HG03135 (cell line): Measurements from ENCODE around the gene TRAF1.

Experiments
- ATAC-seq: cut with Tn5 transposase; IDR thresholded peaks from one replicate; pipeline ENCODE4 v1.9.1; 2021; ENCODE audit warnings: mild to moderate bottlenecking, moderate library complexity; ENCODE audit not compliant: unreplicated experiment

TRAF1 gene

DNA sequence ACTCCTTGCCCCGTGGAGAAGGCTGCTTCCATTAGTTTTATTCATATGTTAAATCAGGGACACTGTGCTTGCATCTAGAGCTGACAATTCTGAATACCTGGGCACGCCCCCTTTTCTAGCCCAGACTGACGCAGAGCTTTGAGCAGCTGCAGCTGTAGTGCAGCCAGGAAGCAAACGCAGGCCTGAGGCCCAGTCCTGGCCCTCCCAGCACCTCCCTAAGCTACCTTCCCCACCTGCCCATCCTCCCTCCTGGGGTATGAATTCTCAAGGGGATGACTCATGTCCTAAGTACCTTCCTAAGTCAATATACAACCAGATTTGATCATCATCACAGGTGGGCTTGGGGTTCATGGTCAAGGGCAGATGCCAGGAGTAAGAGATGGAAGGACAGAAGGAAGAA lies 53.1 kb downstream of the TRAF1 start:
- no peak for ATAC-seq

DNA sequence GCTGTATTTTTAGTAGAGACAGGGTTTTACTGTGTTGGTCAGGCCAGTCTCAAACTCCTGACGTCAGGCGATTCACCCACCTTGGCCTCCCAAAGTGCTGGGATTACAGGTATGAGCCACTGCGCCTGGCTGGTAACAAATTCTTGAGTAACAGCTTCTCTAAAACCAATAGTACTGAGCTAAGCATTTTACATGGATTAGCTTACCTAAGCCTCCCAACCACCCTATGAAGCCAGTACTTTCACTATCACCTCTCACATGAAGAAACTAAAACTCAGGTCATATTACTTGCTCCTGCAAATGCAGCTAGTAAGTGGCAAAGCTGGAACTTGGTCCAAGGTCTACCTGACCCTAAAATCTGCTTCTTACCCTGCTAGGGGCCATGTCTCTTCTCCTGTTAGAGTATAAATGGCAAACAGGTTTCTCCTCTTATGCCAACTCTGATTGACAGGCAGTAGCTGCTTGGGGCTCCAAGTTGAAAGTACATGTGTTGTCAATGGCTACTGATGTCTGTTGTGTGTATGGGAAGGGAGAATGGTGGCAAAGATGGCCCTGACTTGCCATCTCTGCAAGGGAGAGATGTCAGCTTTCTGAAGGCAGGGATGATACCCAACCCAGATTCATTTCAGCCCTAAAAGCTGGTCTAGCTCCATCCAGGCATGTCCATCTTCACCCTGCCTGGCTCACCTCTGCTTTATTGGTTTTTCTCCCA lies 53.6 kb downstream of the TRAF1 start:
- ATAC-seq = no peak

DNA sequence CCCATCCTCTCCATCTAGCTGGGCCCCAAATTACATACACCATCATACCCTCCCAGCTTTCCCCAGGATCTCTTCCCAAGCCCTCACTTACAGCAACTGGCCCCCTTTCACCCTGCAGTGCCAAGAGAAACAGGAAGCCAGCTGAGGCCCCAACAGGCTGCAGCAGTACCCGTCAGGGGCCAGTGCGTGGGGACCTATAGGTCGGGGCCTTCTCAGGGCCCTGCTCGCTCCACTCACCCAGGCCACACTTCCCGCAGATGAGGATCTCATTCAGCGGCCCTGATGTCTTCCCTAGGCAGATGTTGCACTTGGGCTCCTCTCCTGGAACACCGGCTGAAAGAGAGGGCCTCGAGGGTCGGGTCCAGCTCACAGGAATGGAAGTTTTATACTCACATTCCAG lies 56.4 kb downstream of the TRAF1 start:
- no peak for ATAC-seq

DNA sequence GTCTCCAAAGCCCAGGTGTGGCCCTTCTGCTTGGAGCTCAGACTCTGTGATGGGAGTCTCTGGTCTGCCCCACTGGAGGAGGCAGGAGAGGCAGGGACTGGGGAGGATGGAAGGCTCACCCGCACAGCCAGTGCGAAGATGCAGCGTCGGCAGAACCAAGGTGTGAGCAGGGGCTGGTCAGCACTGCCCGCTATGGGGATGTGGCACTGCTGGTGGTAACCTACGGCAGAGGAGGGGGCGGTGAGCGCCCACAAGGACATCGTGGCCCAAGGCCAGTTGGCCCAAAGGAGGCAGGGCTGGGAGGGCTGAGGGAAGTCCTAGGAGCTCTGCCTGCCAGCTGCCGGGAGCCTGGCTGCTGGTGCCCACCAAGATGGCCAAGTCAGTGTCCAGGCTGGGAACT lies 56.9 kb downstream of the TRAF1 start:
- ATAC-seq = no peak

DNA sequence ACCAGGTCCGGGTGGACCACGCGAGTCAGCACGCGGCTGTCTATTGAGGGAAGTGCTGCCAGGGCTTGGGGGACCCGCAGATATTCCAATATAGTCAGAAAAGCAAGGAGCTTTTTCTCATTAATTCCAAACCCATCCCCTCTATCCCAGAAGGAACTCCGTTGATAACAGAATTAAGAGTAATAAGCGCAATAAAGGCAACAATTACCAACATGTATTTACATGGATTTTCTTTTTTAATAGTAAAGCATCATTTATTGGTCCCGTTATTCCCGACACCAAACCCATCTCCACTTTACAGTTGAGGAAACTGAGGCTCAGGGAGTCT lies 57.3 kb downstream of the TRAF1 start:
- no peak for ATAC-seq

DNA sequence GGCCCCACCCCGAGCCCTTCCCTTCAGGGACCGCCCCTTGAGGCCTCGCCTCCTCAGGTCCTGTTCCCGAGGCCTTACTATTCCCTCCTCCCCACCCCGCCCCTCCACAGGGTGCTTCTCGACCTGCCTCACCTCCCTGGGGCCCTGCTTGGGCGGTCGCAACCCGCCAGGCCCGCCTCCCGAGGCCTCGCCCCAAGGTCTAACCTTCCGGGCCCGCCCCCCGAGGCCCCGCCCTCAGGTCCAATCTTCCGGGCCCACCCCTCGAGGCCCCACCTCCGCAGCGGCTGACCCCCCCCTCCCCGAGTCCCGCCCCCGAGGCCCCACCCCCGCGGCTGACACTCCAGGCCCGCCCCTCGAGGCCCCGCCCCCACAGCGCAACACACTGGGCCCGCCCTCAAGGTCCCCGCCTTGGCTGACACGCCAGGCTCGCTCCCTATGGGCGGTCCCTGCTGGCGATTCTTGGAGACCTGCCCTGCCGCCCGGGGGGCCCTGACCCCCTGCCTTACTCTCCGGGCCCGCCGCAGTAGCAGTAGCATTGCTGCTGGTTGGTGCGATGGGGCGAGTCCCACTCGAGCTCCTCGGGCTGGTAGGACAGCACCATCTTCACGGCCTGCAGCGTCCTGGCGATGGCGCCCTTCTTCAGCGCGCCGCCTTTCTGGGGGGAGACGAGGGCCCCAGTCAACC lies 57.8 kb downstream of the TRAF1 start:
- ATAC-seq = peak; percentile 85

DNA sequence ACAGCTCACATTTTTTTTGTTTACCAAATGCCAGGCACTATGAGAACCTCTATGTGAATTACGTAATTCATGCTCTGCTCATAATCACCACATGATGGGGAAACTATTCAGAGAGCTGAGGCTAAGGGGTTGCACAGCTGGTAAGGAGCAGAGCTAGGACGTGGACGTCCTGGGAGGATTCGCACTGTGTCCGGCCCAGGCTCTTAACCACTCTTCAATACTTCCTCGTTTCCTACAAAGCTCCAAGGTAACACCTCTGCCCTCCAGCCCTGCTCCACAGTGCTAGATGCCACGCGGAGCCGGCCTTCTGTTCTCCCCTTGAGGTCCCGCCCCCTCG lies 58.3 kb downstream of the TRAF1 start:
- ATAC-seq = no peak

DNA sequence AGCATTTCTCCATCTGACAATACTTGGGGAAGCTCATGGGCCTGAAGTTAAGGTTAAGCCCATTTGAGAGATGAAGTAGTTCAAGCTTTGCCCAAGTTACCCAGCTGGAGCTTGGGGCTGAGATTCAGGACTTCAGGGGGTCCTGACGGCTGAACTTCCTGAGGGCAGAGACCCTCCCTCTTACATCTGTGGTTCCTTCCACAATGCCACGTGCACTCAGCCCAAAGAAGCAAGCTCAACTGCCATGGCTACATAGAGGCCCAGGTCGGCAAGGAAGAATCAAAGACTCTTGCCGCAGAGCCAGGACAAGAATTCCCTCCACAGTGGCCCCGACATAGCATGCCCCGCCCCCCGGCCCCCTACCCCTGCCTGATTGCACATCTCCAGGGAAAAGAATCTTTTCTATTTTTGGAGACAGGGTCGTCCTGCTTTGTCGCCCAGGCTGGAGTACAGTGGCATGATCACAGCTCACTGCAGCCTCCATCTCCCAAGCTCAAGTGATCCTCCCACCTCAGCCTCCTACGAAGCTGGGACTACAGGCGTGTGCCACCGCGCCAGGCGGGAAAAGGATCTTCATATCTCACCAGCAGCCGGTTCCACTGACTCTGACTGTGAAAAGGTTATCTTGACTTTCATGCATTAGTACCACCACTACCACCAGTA lies 58.8 kb downstream of the TRAF1 start:
- no peak for ATAC-seq

DNA sequence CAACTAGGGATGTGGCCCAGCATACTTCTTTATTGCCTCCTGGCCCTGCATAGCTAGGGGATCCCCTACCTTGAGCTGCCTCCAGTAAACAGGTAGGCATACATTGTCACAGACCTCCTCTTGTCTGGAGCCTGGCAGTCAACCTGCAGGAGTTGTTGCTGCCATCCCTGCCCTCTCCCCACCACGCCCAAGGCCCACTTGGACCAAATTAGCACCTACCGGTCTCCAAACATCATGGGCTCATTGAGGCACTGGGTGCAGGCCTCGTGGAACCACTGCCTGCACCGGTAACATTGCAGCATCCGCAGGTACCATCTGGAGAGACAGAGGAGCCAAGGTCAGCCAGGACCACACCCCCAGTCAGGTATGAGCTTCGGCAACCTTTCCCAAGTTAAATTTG lies 59.9 kb downstream of the TRAF1 start:
- ATAC-seq = no peak

DNA sequence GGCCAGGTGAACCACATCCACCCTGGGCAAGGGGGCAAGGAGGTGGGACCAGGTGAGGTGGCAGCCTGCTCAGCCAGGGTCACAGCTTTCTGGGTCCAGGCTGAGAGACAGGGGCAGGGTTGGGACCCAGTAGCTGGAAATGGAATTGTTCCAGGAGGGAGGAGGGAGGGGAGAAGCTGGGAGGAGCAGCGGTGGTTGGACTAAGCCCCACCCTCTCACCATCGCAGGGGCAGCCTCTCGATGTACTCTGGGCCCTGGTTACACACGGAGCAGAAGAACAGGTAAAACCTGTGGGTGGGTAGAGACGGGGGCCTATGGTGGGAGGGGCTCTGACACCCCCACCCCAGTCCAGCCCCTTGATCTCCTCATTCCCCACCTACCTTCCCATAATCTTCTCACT lies 60.8 kb downstream of the TRAF1 start:
- no peak for ATAC-seq

DNA sequence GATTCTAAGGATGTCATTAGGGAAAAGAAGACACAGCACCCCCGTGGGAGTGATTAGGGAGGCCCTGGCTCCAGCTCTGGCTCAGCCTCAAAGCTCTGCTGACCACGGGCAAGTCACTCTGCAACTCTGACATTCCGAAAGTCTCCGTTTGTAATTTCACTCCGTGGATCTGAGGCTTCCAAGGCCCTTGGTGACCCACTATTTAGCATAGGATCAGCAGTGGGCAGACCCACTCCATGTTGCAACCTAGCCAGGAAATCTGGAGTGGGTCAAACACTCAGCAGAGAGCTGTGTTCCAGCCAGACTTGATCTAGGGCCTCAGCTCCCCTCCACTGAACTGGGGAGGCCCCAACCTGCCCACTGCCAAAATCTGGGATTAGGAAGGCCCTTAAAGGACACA lies 61.4 kb downstream of the TRAF1 start:
- ATAC-seq = no peak

DNA sequence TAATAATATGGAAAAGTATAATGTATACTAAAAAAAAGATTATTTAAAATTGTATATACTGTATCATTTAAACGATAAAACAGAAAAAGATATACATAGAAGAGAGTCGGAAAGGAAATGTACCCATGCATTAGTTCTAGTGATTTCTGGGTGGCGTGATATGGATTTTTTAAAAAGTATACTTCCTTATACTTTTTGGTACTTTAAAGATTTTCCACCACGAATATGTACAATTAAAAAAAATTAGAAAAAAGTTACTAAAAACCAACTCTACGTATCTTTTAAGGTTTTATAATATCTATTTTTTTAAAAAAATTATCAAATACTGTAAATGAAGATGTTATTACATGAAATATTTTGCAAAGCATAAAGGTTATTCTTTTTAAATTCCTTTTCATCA lies 61.9 kb downstream of the TRAF1 start:
- ATAC-seq = no peak

DNA sequence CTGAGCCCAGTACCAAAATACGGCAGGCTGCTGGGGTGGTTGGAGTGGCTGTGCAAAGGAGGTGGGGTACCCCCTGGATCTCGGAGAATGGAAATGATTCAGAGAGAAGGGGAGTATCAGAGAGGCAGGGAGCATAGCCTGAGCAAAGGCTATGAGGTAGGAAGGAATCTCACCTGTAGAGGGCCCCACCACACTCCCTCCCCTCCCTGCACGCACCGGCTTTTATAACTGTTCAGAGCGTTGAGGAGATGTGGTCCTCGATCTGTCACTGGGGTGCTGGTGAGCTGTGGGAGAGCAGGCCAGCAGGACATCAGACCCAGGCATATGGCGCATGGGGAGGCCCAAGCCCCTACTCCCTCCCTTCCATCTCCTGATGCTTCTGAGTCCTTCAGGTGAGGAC lies 62.8 kb downstream of the TRAF1 start:
- no peak for ATAC-seq

DNA sequence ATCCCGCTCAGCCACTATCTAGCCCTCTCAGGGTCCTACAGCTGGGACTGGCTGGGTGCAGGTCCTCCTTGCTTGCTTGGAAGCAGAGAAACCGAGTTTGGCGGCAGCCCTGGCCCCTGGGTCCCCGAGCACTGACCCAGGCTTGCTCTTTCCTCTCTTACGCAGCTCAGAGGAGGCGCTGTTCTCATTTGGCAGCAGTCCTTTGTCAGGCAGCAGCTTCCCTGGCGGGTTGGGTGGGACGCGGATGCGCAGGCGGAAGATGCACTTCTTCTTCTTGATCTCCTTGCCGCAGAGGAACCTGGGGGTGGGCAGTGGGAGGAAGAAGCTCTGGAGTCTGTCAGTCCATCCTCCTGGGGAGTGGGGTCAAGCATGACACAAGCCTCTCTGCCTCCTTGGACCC lies 64.1 kb downstream of the TRAF1 start:
- no peak for ATAC-seq

DNA sequence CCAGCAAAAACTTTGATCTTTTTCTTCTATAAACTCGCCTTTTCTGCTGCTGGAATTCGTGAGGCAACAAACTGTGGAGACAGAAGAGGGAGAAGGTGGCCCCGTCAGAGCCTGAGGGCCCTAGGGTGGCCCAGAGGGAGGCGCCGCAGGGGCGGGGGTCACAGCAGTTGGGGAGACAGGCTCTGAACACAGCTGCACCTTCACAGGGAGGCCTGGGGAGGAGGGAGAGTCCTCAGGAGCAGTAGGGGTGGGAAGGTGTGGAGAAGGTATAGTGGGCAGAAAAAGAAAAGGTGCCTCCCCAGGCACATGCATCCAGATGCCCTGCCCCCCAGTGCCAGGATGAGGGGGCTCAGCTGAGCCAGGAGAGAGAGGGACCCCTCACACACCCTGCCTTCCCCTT lies 64.7 kb downstream of the TRAF1 start:
- ATAC-seq = no peak

DNA sequence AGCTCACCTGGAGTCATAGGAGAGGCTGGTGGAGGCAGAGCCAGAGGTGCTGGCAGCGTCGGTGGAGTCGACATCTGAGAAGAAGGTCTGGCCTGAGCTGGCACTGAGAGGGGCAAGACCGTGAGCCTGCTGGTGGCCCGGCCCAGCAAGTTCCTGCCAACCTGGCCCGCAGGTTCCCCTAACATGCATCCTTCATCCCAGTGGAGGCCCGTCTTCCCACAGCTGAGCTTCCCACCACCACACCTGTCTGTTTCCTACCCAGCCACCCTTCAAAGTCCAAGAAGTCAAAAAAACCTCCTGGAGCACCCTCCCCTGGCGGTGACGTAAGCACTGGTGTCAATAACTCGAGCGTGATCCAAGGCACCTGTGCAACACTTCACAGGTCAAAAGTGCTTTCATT lies 66.5 kb downstream of the TRAF1 start:
- no peak for ATAC-seq

DNA sequence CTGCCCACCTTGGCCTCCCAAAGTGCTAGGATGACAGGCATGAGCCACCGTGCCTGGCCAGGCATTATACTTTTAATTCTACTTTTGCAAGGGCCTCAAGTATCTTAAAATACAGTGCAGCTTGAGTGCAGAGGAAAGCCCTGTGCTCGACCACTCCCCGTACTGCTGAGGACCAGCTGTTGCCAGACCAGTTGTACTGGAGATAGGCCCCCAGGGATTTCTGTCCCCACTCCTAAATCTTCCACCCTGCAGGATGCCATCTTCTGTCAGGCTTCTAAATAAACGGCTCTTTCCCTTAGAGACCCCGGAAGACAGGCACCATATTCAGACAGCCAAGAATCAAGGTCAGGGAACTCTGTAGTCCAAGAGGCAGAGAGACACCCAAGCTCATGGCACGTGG lies 67.2 kb downstream of the TRAF1 start:
- no peak for ATAC-seq

DNA sequence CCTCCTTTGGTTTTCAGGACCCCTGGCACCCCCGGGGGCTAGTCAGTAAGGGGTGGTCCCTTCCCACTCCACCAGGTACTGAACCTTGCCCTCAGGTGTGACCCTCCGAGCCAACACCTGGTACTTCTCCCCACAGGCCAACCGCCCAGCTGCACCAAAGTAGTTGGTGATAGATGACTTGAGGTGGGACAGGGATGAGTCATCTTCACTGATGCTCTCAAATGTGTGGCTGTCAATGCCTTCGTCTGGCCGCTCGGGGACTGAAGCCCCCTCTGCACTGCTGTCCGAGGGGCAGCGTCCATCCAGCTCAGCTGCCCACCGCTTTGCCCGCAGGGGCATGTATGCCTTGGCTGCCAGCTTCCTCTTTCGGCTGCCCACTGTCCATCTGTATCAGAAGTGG lies 68.7 kb downstream of the TRAF1 start:
- ATAC-seq = no peak

DNA sequence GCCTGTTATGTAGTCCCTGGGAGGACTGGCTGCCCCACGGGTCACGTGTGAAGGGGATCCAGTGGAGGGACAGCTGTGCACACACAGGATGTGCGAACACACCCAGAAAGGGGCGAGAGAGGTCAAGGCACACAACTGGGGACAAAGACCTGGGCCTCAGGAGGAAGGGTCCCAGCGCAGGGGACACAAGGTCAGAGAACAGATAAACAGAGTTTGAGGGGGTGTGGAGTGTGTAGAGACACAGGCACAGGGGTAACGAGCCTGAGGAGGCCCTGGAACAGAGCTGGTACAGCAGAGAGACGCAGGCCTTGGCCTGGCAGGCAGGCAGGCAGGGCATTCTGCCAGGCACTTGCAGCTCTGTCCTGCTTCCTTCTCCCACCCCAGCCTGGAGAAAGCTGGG lies 69.1 kb downstream of the TRAF1 start:
- no peak for ATAC-seq

DNA sequence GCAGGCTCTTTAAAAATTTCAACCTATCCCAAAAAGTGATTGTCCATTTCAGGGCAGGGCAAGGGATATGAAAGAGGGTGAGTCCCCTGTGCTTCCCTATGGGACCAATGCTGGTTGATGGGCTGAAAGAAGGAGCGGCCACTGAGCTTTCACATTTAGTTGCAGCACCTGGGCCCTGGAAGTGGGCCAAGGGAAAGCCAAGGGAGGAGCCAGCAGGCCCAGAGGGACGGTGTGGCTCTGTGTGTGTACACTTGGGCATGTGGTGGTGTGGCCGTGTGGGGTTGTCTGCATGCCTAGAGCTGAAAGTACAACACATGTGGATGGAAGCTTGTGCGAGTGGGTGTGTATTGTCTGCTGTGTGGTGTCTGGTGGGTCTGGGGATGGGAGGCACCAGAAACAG lies 69.9 kb downstream of the TRAF1 start:
- ATAC-seq = no peak

DNA sequence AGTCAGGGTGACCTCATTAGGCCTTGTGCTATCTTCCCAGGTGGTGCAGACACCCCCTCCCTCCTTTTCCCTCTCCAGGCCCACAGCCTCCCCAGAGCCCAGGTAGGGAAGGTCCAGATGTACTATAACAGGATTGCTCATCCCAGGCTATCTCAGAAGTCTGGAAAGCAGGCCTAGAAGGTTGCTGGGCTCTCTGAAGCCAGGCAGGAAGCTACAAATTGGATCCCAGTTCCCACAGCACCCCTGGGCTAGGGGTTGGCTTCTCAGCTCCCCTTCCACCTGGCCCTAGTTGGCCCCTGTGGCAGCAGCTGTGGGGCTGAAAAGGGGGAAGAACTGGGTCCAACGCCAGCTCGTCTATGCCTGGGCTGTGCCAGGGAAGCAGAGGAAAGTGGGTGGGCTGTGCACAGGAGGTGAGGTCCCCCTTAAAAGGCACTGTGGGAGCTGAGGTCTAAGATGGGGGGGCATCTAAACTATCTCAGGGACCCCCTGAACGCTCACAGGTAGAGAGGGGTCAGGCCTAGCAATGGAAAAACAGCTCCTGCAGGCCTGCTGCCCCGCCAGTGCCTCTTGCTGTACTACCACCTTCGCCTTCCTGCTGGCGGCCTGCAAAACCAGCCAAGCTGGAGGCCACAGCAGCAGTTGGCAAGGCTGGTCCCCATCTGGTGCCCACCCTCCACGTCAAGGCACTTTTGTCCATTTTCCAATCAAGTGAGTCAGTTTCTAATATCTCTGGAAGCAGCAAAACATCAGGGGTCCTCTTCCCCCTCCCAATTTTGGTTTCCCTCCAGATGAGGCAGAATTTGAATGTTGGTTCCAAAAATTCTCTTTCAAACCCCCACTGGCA lies 70.5 kb downstream of the TRAF1 start:
- ATAC-seq = no peak
